IMR-90 (cell line): ENCODE results near the gene RAD51B. TPM values are rescaled to one million over a fixed set of nuclear protein-coding genes. Genes with fewer than 3 reads are reported as not detected.

Experiments used
- ATAC-seq: fragments of 200-7000 bp; cut with Tn5 transposase; 2 replicates; pipeline ENCODE4 v1.9.1; 2020; ENCODE audit warnings: low read depth, mild to moderate bottlenecking, moderate library complexity
- BruUV-seq: library from RNA; stranded (reverse); fragments of 400-500 nt; replicated peaks from 2 replicates; lab custom pipeline; 2021; lab: Mats Ljungman, UMichigan
- CTCF ChIA-PET: fragments of 300-600 bp; formaldehyde crosslinking; extraction: SDS; loops from one replicate; lab custom pipeline; 2021; ENCODE audit warnings: antibody characterized with exemption; lab: Yijun Ruan, JAX
- POLR2A ChIA-PET: fragments of 300-600 bp; sonication (Branson Sonifier 250); formaldehyde crosslinking; loops from one replicate; lab custom pipeline; 2022; ENCODE audit warnings: antibody characterized with exemption; ENCODE audit not compliant: unreplicated experiment; lab: Charles Lee
- DNase-seq: peaks from one replicate; pipeline ENCODE4 v3.0.0; 2013
- H2AFZ ChIP-seq: replicated peaks from 2 replicates; pipeline ENCODE3; 2013; ENCODE audit warnings: low read length, mild to moderate bottlenecking; ENCODE audit not compliant: poor library complexity
- H2AK5ac ChIP-seq: 2 replicates; pipeline ENCODE4 v1.6.1; 2013; ENCODE audit warnings: low read depth, low read length, inconsistent platforms
- H2AK9ac ChIP-seq: replicated peaks from 2 replicates; pipeline ENCODE3; 2013; ENCODE audit warnings: mild to moderate bottlenecking, low read depth, low read length, moderate library complexity; ENCODE audit not compliant: poor library complexity
- H2BK120ac ChIP-seq: 2 replicates; pipeline ENCODE4 v1.6.1; 2013; ENCODE audit warnings: low read depth, low read length, inconsistent platforms
- H2BK15ac ChIP-seq: 3 replicates; pipeline ENCODE4 v1.6.1; 2013; ENCODE audit warnings: low read depth, low read length, inconsistent platforms
- H2BK20ac ChIP-seq: 2 replicates; pipeline ENCODE4 v1.6.1; 2013; ENCODE audit warnings: low read depth, mild to moderate bottlenecking, inconsistent platforms, low read length, moderate library complexity
- H2BK5ac ChIP-seq: 2 replicates; pipeline ENCODE4 v1.6.1; 2013; ENCODE audit warnings: mild to moderate bottlenecking, low read depth, low read length, inconsistent platforms; ENCODE audit not compliant: poor library complexity, severe bottlenecking
- H3K14ac ChIP-seq: replicated peaks from 2 replicates; pipeline ENCODE4 v1.6.1; 2013; ENCODE audit warnings: low read depth, low read length, inconsistent platforms
- H3K18ac ChIP-seq: 2 replicates; pipeline ENCODE4 v1.6.1; 2013; ENCODE audit warnings: low read depth, low read length, control low read depth
- H3K23ac ChIP-seq: 2 replicates; pipeline ENCODE4 v1.6.1; 2013; ENCODE audit warnings: low read depth, low read length, inconsistent platforms
- H3K27ac ChIP-seq: 2 replicates; pipeline ENCODE4 v1.5.1; 2013; ENCODE audit warnings: mild to moderate bottlenecking, control low read depth, low read length; ENCODE audit not compliant: insufficient read depth
- H3K27me3 ChIP-seq: 2 replicates; pipeline ENCODE4 v1.6.1; 2013; ENCODE audit warnings: low read length; ENCODE audit not compliant: control insufficient read depth, insufficient read depth
- H3K36me3 ChIP-seq: 2 replicates; pipeline ENCODE4 v1.6.1; 2013; ENCODE audit warnings: low read length, mixed read lengths; ENCODE audit not compliant: control insufficient read depth, insufficient read depth
- H3K4ac ChIP-seq: 2 replicates; pipeline ENCODE4 v1.6.1; 2013; ENCODE audit warnings: low read depth, low read length, inconsistent platforms
- H3K4me1 ChIP-seq: 2 replicates; pipeline ENCODE4 v1.6.1; 2013; ENCODE audit warnings: low read length, mixed read lengths; ENCODE audit not compliant: control insufficient read depth, insufficient read depth
- H3K4me2 ChIP-seq: 2 replicates; pipeline ENCODE4 v1.6.1; 2013; ENCODE audit warnings: low read depth, mild to moderate bottlenecking, control low read depth, low read length, moderate library complexity
- H3K4me3 ChIP-seq: 2 replicates; pipeline ENCODE4 v1.5.1; 2013; ENCODE audit warnings: low read depth, mild to moderate bottlenecking, control low read depth, low read length, moderate library complexity; ENCODE audit not compliant: insufficient read depth
- H3K56ac ChIP-seq: 2 replicates; pipeline ENCODE4 v1.6.1; 2013; ENCODE audit warnings: low read length, inconsistent platforms; ENCODE audit not compliant: insufficient read depth; ENCODE audit errors: extremely low read depth
- H3K79me1 ChIP-seq, 2 experiments: 2 replicates each; pipeline ENCODE4 v1.6.1; 2013; ENCODE audit warnings: low read length in 2 of 2, inconsistent platforms in 1 of 2, low read depth in 1 of 2
- H3K9ac ChIP-seq: 2 replicates; pipeline ENCODE4 v1.6.1; 2013; ENCODE audit warnings: low read depth, low read length, control low read depth
- H3K9me1 ChIP-seq: 2 replicates; pipeline ENCODE4 v1.6.1; 2013; ENCODE audit warnings: low read length, inconsistent platforms; ENCODE audit not compliant: insufficient read depth
- H3K9me3 ChIP-seq: 2 replicates; pipeline ENCODE4 v1.6.1; 2013; ENCODE audit warnings: low read length; ENCODE audit not compliant: control insufficient read depth, insufficient read depth
- H4K20me1 ChIP-seq: 2 replicates; pipeline ENCODE4 v1.6.1; 2013; ENCODE audit warnings: low read length, inconsistent platforms; ENCODE audit not compliant: insufficient read depth
- H4K5ac ChIP-seq: 2 replicates; pipeline ENCODE4 v1.6.1; 2013; ENCODE audit warnings: mild to moderate bottlenecking, low read depth, low read length, control low read depth
- H4K8ac ChIP-seq, 2 experiments: 2 replicates each; pipeline ENCODE4 v1.6.1; 2013; ENCODE audit warnings: low read depth in 2 of 2, low read length in 2 of 2, control low read depth in 1 of 2, inconsistent platforms in 1 of 2
- H4K91ac ChIP-seq: 2 replicates; pipeline ENCODE4 v1.6.1; 2013; ENCODE audit warnings: low read depth, low read length, inconsistent platforms; ENCODE audit not compliant: insufficient read depth
- BHLHE40 ChIP-seq: fragments of 150-350 bp; IDR thresholded peaks from 2 replicates; pipeline ENCODE4 v1.6.1; 2016; ENCODE audit warnings: mild to moderate bottlenecking, low read depth, low read length
- CHD1 ChIP-seq: IDR thresholded peaks from 2 replicates; pipeline ENCODE4 v1.6.1; 2012; ENCODE audit warnings: low read depth, low read length, improper control_type of control experiment
- MAFK ChIP-seq: IDR thresholded peaks from 2 replicates; pipeline ENCODE4 v1.6.1; 2012; ENCODE audit warnings: low read depth, low read length, improper control_type of control experiment
- MAZ ChIP-seq: IDR thresholded peaks from 2 replicates; pipeline ENCODE4 v1.6.1; 2012; ENCODE audit warnings: low read depth, mild to moderate bottlenecking, low read length, improper control_type of control experiment, moderate library complexity, borderline replicate concordance
- NFE2L2 ChIP-seq: fragments of 150-350 bp; IDR thresholded peaks from 2 replicates; pipeline ENCODE4 v1.6.1; 2016; ENCODE audit warnings: low read depth, mild to moderate bottlenecking, low read length
- RFX5 ChIP-seq: IDR thresholded peaks from 2 replicates; pipeline ENCODE4 v1.8.0; 2012; ENCODE audit warnings: low read depth, mild to moderate bottlenecking, low read length, moderate library complexity
- SMC3 ChIP-seq: fragments of 150-350 bp; IDR thresholded peaks from 2 replicates; pipeline ENCODE4 v1.6.1; 2016; ENCODE audit warnings: low read depth, mild to moderate bottlenecking, antibody characterized with exemption, low read length, moderate library complexity
- WGBS, 2 experiments: methylation state at CpG; one replicate each; pipeline versions ENCODE4 v1.1.5 to v1.1.7; 2013; ENCODE audit warnings: missing lambda C conversion rate in 2 of 2; ENCODE audit not compliant: insufficient read length in 1 of 2; ENCODE audit errors: extremely low coverage in 2 of 2; 5-methylcytosine and 5-hydroxymethylcytosine counted together
- dilution Hi-C: fragments of 300-500 bp; cut with HindIII; formaldehyde crosslinking; loops from one replicate; pipeline ENCODE4 v1.14.3; 2018; ENCODE audit warnings: low sequenced_read_pairs; ENCODE audit not compliant: unreplicated experiment
- in situ Hi-C: fragments of 300-500 bp; cut with MboI; formaldehyde crosslinking; loops from 3 replicates; pipeline ENCODE4 v1.14.3; 2019; ENCODE audit warnings: low sequenced_read_pairs, inconsistent platforms, mixed read lengths
- intact Hi-C: fragments of 100-400 bp; cut with micrococcal nuclease; formaldehyde crosslinking; loops from 2 replicates; pipeline ENCODE4 v1.10.0; 2022
- polyA plus RNA-seq, 3 experiments: library from polyadenylated mRNA; depleted of rRNA; stranded (reverse); fragments of >200 nt; gene quantifications; 2 replicates each; pipeline ENCODE4 v1.2.3, GENCODE V29; 2012; ENCODE audit warnings: low replicate concordance in 1 of 3
- total RNA-seq: library from RNA; depleted of rRNA; stranded (reverse); fragments of >200 nt; gene quantifications from 2 replicates; pipeline ENCODE4 v1.2.3, GENCODE V29; 2012
- TF ChIP-seq, protein P1 (sequence below): conservative IDR thresholded peaks from 2 replicates; pipeline ENCODE4 v1.5.1; 2012; ENCODE audit warnings: mild to moderate bottlenecking, low read depth, low read length, improper control_type of control experiment
- TF ChIP-seq, protein P2 (sequence below): fragments of 150-350 bp; IDR thresholded peaks from 2 replicates; pipeline ENCODE4 v1.6.1; 2016; ENCODE audit warnings: low read depth, mild to moderate bottlenecking, low read length, moderate library complexity, borderline replicate concordance
- TF ChIP-seq, protein P3 (sequence below): fragments of 150-350 bp; IDR thresholded peaks from 2 replicates; pipeline ENCODE4 v1.6.1; 2017; ENCODE audit warnings: mild to moderate bottlenecking, antibody characterized with exemption, low read length, low read depth

RAD51B gene
- total and polyA plus RNA-seq, 2 of the 4 experiments (the other 2 are of a cell fraction) = 5.1 to 18.8 TPM

DNA sequence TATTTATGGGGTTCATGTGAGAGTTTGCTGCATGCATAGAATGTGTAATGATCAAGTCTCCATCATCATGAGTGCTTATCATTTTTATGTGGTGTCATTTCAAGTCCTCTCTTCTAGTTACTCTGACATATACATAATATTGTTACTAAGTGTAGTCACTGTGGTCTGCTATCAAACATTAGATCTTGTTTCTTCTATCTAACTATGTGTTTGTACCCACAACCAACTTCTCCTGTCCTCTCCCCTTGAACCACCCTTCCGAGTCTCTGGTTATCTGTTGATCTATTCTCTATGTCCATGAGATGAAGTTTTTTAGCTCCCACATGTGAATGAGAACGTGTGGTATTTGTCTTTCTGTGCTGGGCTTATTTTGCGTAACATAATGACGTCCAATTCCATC is 107.7 kb downstream of the RAD51B start:
- H4K5ac ChIP-seq = no peak overlapping the region
- in situ Hi-C loops = no loop called here
- H2AK9ac ChIP-seq = no peak overlapping the region
- ChIA-PET POLR2A (no interaction called here), CTCF (interaction anchor here (1.0 kb wide), 1 partner anchor 10 kb away, joined by 3 read pairs; no protein-coding TSS in a partner anchor)
- no peak overlapping the region for H3K4me3 ChIP-seq
- TF ChIP-seq RFX5 (no peak), SMC3 (no peak), MAZ (no peak), MAFK (no peak), BHLHE40 (no peak), CHD1 (no peak), NFE2L2 (no peak)
- TF ChIP-seq, protein P1, sequence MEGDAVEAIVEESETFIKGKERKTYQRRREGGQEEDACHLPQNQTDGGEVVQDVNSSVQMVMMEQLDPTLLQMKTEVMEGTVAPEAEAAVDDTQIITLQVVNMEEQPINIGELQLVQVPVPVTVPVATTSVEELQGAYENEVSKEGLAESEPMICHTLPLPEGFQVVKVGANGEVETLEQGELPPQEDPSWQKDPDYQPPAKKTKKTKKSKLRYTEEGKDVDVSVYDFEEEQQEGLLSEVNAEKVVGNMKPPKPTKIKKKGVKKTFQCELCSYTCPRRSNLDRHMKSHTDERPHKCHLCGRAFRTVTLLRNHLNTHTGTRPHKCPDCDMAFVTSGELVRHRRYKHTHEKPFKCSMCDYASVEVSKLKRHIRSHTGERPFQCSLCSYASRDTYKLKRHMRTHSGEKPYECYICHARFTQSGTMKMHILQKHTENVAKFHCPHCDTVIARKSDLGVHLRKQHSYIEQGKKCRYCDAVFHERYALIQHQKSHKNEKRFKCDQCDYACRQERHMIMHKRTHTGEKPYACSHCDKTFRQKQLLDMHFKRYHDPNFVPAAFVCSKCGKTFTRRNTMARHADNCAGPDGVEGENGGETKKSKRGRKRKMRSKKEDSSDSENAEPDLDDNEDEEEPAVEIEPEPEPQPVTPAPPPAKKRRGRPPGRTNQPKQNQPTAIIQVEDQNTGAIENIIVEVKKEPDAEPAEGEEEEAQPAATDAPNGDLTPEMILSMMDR = no peak
- TF ChIP-seq, protein P2, sequence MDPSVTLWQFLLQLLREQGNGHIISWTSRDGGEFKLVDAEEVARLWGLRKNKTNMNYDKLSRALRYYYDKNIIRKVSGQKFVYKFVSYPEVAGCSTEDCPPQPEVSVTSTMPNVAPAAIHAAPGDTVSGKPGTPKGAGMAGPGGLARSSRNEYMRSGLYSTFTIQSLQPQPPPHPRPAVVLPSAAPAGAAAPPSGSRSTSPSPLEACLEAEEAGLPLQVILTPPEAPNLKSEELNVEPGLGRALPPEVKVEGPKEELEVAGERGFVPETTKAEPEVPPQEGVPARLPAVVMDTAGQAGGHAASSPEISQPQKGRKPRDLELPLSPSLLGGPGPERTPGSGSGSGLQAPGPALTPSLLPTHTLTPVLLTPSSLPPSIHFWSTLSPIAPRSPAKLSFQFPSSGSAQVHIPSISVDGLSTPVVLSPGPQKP = no peak
- TF ChIP-seq, protein P3, sequence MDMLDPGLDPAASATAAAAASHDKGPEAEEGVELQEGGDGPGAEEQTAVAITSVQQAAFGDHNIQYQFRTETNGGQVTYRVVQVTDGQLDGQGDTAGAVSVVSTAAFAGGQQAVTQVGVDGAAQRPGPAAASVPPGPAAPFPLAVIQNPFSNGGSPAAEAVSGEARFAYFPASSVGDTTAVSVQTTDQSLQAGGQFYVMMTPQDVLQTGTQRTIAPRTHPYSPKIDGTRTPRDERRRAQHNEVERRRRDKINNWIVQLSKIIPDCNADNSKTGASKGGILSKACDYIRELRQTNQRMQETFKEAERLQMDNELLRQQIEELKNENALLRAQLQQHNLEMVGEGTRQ = no peak
- H3K79me1 ChIP-seq = no peaks in the 10 kb centered on the region
- H3K27ac ChIP-seq = no peak overlapping the region
- H3K23ac ChIP-seq = no peak overlapping the region
- H4K91ac ChIP-seq = no peak overlapping the region
- H3K9ac ChIP-seq = no peak overlapping the region
- no peaks in the 10 kb centered on the region for H3K27me3 ChIP-seq
- no peak overlapping the region for H3K14ac ChIP-seq
- H3K36me3 ChIP-seq = no peaks in the 10 kb centered on the region
- no CpG with 5 or more reads among the region's 4 CpGs for WGBS, 2 experiments
- H4K8ac ChIP-seq = no peak overlapping the region
- no peaks in the 10 kb centered on the region for H3K9me1 ChIP-seq
- H2BK20ac ChIP-seq = no peak overlapping the region
- H2BK5ac ChIP-seq = no peak overlapping the region
- no peak overlapping the region for H3K4ac ChIP-seq
- intact Hi-C loops = no loop called here
- ATAC-seq = no peak
- no peak overlapping the region for H3K18ac ChIP-seq
- H3K56ac ChIP-seq = no peak overlapping the region
- no peak for DNase-seq
- H3K4me1 ChIP-seq = no peaks in the 10 kb centered on the region
- H2BK15ac ChIP-seq = no peak overlapping the region
- H2AK5ac ChIP-seq = no peak overlapping the region
- no peak overlapping the region for H2BK120ac ChIP-seq
- no TSS peak for BruUV-seq
- H3K4me2 ChIP-seq = no peak overlapping the region
- H4K20me1 ChIP-seq = no peaks in the 10 kb centered on the region
- dilution Hi-C loops = no loop called here
- H3K9me3 ChIP-seq = peaks cover 3% of the 10 kb centered on the region; the same call in 1 of the 2 replicates
- no peak overlapping the region for H2AFZ ChIP-seq
